Fibroblast of pulmonary artery (primary cell): Measurements from ENCODE around the gene GADD45B.
"Not testable (repeated sequence)": the region's sequence is repeated elsewhere in the genome, so short reads cannot be mapped to it uniquely, and the experiment has no call there.

Experiments used
- DNase-seq: peaks from one replicate; pipeline ENCODE4 v3.0.0-alpha.2; 2010; ENCODE audit warnings: low read depth
- H3K4me3 ChIP-seq: replicated peaks from 2 replicates; pipeline ENCODE4 v1.5.1; 2011; ENCODE audit warnings: low read depth, mild to moderate bottlenecking, control low read depth, low read length, moderate library complexity
- CTCF ChIP-seq: IDR thresholded peaks from 2 replicates; pipeline ENCODE4 v1.5.1; 2011; ENCODE audit warnings: mild to moderate bottlenecking, control low read depth, low read length, inconsistent platforms; ENCODE audit errors: missing control alignments

GADD45B gene

GRCh38 chr19:2514981-2515518, 39.1 kb downstream of the GADD45B start:
- no peak for TF ChIP-seq CTCF
- DNase-seq = no peak
- no peak overlapping the region for H3K4me3 ChIP-seq

GRCh38 chr19:2516727-2517126, 40.8 kb downstream of the GADD45B start:
- DNase-seq = no peak
- H3K4me3 ChIP-seq = no peak overlapping the region
- no peak for TF ChIP-seq CTCF

GRCh38 chr19:2517881-2518601, 42.1 kb downstream of the GADD45B start:
- TF ChIP-seq CTCF = no peak
- DNase-seq = no peak
- no peak overlapping the region for H3K4me3 ChIP-seq

GRCh38 chr19:2518856-2519255, 42.9 kb downstream of the GADD45B start:
- not testable (repeated sequence) for DNase-seq, H3K4me3 ChIP-seq

- TF ChIP-seq CTCF = no peak
- no peak for DNase-seq
- no peak overlapping the region for H3K4me3 ChIP-seq
These were observed 43.6 kb downstream of the GADD45B start for GRCh38 chr19:2519482-2519881.

- H3K4me3 ChIP-seq = no peak overlapping the region
- peak; percentile 48 for TF ChIP-seq CTCF
- peak; percentile 57 for DNase-seq
These were observed 47.8 kb downstream of the GADD45B start for GRCh38 chr19:2523630-2524311.

GRCh38 chr19:2524361-2524839, 48.5 kb downstream of the GADD45B start:
- no peak overlapping the region for H3K4me3 ChIP-seq
- TF ChIP-seq CTCF = no peak
- no peak for DNase-seq
